ENCODE data around the gene PDE3B.

DNA sequence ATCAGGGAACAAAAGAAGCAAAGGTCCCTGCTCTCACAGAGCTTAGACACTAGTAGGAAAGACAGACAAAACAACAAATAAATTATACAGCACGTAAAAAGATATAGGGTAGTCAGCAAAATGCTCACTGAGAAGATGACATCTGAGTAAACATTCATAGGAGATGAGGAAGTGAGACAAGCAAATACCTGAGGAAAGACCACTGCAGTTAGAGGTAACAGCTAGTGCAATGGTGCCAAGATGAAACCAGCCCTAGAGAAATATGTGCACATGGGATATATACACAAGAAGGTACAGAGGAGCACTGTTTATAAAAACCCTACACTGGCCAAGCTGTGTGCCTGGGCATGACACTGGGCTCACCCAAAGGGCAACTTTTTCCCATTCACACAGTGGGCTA lies 238.6 kb downstream of the PDE3B start:
- no peak for TF ChIP-seq SPI1 (IDR thresholded peaks at IDR 0.05; ENCODE audit: borderline replicate concordance, low read depth)
- no peak for TF ChIP-seq CTCF (IDR thresholded peaks at IDR 0.05; ENCODE audit: insufficient read depth, low read length)
- TF ChIP-seq POLR2AphosphoS5 (IDR thresholded peaks at IDR 0.05; ENCODE audit: low read depth), result no peak

Data from HL-60 (cell line).